Liver (tissue), 9 donors: ENCODE results near the gene RANBP3. TPM values are rescaled to one million over a fixed set of nuclear protein-coding genes. Genes with fewer than 3 reads are reported as not detected.

Source experiments
- DNase-seq: peaks from one replicate; pipeline ENCODE4 v3.0.0-alpha.2; 2017; ENCODE audit warnings: low spot score
- H3K27ac ChIP-seq, 2 donors: one replicate each; pipeline ENCODE4 v1.7.0; 2013; ENCODE audit warnings: inconsistent platforms in 2 of 2, low read length in 2 of 2, control low read depth in 1 of 2, low read depth in 1 of 2, mild to moderate bottlenecking in 1 of 2
- H3K27me3 ChIP-seq, 4 donors: one replicate each; pipeline versions ENCODE4 v1.6.1 to v1.7.0; 2013; ENCODE audit warnings: low read length in 3 of 4, inconsistent platforms in 1 of 4, mild to moderate bottlenecking in 1 of 4, moderate library complexity in 1 of 4; ENCODE audit not compliant: control insufficient read depth in 4 of 4, insufficient read depth in 4 of 4
- H3K36me3 ChIP-seq, 4 donors: one replicate each; pipeline versions ENCODE4 v1.6.1 to v1.7.0; 2013; ENCODE audit warnings: low read length in 3 of 4, mild to moderate bottlenecking in 3 of 4, low read depth in 1 of 4, moderate library complexity in 1 of 4; ENCODE audit not compliant: control insufficient read depth in 4 of 4, insufficient read depth in 3 of 4
- H3K4me1 ChIP-seq, 4 donors: one replicate each; pipeline versions ENCODE4 v1.6.1 to v1.7.0; 2013; ENCODE audit warnings: low read length in 3 of 4, mild to moderate bottlenecking in 3 of 4, moderate library complexity in 1 of 4; ENCODE audit not compliant: control insufficient read depth in 4 of 4, insufficient read depth in 4 of 4
- H3K4me3 ChIP-seq, 3 donors: one replicate each; pipeline versions ENCODE4 v1.6.1 to v1.7.0; 2013; ENCODE audit warnings: low read length in 3 of 3, control low read depth in 1 of 3, low read depth in 1 of 3, mild to moderate bottlenecking in 1 of 3
- H3K9ac ChIP-seq, 2 donors: one replicate each; pipeline ENCODE4 v1.7.0; 2013; ENCODE audit warnings: low read length in 2 of 2, mild to moderate bottlenecking in 2 of 2, moderate library complexity in 2 of 2, control low read depth in 1 of 2, low read depth in 1 of 2
- H3K9me3 ChIP-seq, 4 donors: one replicate each; pipeline versions ENCODE4 v1.6.1 to v1.7.0; 2013; ENCODE audit warnings: low read length in 3 of 4; ENCODE audit not compliant: control insufficient read depth in 4 of 4
- FOXA2 ChIP-seq: IDR thresholded peaks from 2 replicates; pipeline ENCODE4 v1.6.1; 2016; ENCODE audit warnings: antibody characterized with exemption
- GABPA ChIP-seq, 2 donors: IDR thresholded peaks in 1 of 2; conservative IDR thresholded peaks in 1 of 2; 2 replicates each; pipeline ENCODE4 v1.6.1; 2016; ENCODE audit warnings: antibody characterized with exemption in 2 of 2, mild to moderate bottlenecking in 1 of 2, moderate library complexity in 1 of 2
- HNF4G ChIP-seq: IDR thresholded peaks from 2 replicates; pipeline ENCODE4 v1.6.1; 2016; ENCODE audit warnings: antibody characterized with exemption
- JUND ChIP-seq, 2 donors: IDR thresholded peaks; 2 replicates each; pipeline ENCODE4 v1.6.1; 2016; ENCODE audit warnings: antibody characterized with exemption in 2 of 2
- NR2F2 ChIP-seq: IDR thresholded peaks from 2 replicates; pipeline ENCODE4 v1.6.1; 2016; ENCODE audit warnings: antibody characterized with exemption
- RAD21 ChIP-seq, 2 donors: IDR thresholded peaks; 2 replicates each; pipeline ENCODE4 v1.6.1; 2016; ENCODE audit warnings: antibody characterized with exemption in 2 of 2, mild to moderate bottlenecking in 2 of 2
- RXRA ChIP-seq, 2 donors: IDR thresholded peaks; 2 replicates each; pipeline ENCODE4 v1.6.1; 2017 to 2018; ENCODE audit warnings: antibody characterized with exemption in 2 of 2, mild to moderate bottlenecking in 1 of 2
- SP1 ChIP-seq: IDR thresholded peaks from 2 replicates; pipeline ENCODE4 v1.6.1; 2018; ENCODE audit warnings: antibody characterized with exemption, mild to moderate bottlenecking
- TAF1 ChIP-seq: conservative IDR thresholded peaks from 2 replicates; pipeline ENCODE4 v1.6.1; 2016; ENCODE audit warnings: antibody characterized with exemption, mild to moderate bottlenecking
- whole genome bisulfite sequencing: extraction: QIAGEN DNeasy Blood & Tissue Kit; methylation state at CpG from one replicate; pipeline ENCODE4 v1.1.7; 2013; 5-methylcytosine and 5-hydroxymethylcytosine counted together
- polyA plus RNA-seq, 2 donors: library from polyadenylated mRNA; stranded (reverse) in 1 of 2; unstranded in 1 of 2; fragments of 200-250 nt in 1 of 2; fragments of >200 nt in 1 of 2; fragmentation: Nextera tagmentation in 1 of 2; extraction: Ambion mirVana in 1 of 2; gene quantifications; one replicate each; pipeline versions ENCODE4 v1.2.1 to v1.2.3, GENCODE V29; 2013 to 2015
- total RNA-seq, 2 donors: library from RNA; depleted of rRNA; stranded (reverse); fragments of >200 nt; gene quantifications; one replicate each; pipeline ENCODE4 v1.2.3, GENCODE V29; 2014
- TF ChIP-seq, protein P1 (sequence below): IDR thresholded peaks from 2 replicates; pipeline ENCODE4 v1.6.1; 2016; ENCODE audit warnings: antibody characterized with exemption
- TF ChIP-seq, protein P2 (sequence below): IDR thresholded peaks from 2 replicates; pipeline ENCODE4 v1.6.1; 2016; ENCODE audit warnings: antibody characterized with exemption
- TF ChIP-seq, protein P3 (sequence below): IDR thresholded peaks from 2 replicates; pipeline ENCODE4 v1.6.1; 2016; ENCODE audit warnings: antibody characterized with exemption, mild to moderate bottlenecking
- donor health status: healthy.
- donor health status: healthy.
- donor health status: healthy.
- donor health status: healthy.
- donor health status: healthy.

The RANBP3 gene
- total and polyA plus RNA-seq, 4 donors, result 10.0 to 23.3 (median 20.7) TPM

DNA sequence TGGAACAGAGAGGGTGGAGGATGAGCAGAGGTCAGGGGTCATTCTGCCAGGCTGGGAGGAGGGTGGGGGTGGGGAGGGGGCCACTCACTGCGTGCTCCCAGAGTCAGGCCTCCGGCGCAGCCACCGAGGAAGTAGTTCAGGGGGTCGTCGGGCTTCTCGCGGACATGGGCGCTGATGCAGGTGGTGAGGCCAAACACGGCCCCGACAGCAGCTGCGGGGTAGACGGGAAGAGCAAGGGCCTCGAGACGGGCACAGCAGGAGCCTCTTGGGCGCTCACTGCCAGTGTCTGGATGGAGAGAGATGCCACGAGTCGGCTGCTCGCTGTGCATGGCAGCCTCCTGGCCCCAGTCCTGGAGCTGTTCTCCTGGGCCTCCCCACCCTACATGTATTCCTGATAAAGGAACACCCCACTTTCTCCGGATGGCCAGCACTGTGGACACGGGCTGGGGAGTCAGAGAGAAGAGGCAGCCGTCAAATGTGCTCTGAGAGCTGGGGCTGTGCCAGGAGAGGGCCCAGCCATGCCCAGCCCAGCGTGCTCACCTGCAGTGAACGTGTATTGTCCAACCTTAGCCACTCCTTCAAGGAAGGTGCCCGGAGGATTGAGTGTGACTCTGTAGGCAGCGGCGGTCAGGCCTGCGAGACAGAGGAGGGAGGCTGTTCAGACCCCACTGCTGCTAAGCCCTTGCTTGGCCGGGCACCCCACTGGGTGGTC is 81.4 kb downstream of the RANBP3 start:
- WGBS, result 93% methylated on average over 29 of the region's 29 CpGs
- no peak overlapping the region for H3K27ac ChIP-seq
- no peaks in the 10 kb centered on the region for H3K9me3 ChIP-seq

DNA sequence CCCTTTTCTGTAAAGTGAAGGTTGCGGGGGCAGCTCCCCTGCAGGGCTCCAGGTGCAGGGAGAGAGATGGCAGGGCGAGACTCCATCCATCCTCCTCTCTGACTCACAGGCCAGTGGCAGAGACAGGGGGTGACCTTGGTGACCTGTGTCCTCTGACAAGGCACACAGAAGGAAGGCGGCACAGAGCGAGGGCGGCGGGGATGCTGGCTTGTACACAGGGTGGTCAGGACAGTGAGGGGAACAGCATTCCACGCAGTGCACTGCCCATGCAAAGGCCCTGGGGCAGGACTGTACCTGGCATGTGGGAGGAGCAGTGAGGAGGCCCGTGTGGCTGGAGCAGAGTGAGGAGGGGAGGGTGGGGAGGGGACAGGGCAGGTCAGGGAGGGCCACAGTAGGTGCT is 82.0 kb downstream of the RANBP3 start:
- H3K27me3 ChIP-seq, result no peaks in the 10 kb centered on the region
- H3K4me1 ChIP-seq, result peaks cover 0 to 11% (median 3%) of the 10 kb centered on the region in 4 donors
- TF ChIP-seq TAF1 (no peak), RAD21 (IDR thresholded peaks at IDR 0.05) (no peak), GABPA (IDR thresholded peaks at IDR 0.05 in 1 of 2, conservative IDR thresholded peaks at IDR 0.05 in 1 of 2) (no peak), FOXA2 (no peak), HNF4G (no peak), NR2F2 (no peak), JUND (IDR thresholded peaks at IDR 0.05) (no peak)
- TF ChIP-seq, protein P1, sequence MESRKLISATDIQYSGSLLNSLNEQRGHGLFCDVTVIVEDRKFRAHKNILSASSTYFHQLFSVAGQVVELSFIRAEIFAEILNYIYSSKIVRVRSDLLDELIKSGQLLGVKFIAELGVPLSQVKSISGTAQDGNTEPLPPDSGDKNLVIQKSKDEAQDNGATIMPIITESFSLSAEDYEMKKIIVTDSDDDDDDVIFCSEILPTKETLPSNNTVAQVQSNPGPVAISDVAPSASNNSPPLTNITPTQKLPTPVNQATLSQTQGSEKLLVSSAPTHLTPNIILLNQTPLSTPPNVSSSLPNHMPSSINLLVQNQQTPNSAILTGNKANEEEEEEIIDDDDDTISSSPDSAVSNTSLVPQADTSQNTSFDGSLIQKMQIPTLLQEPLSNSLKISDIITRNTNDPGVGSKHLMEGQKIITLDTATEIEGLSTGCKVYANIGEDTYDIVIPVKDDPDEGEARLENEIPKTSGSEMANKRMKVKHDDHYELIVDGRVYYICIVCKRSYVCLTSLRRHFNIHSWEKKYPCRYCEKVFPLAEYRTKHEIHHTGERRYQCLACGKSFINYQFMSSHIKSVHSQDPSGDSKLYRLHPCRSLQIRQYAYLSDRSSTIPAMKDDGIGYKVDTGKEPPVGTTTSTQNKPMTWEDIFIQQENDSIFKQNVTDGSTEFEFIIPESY, result no peak
- TF ChIP-seq, protein P2, sequence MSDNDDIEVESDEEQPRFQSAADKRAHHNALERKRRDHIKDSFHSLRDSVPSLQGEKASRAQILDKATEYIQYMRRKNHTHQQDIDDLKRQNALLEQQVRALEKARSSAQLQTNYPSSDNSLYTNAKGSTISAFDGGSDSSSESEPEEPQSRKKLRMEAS, result no peak
- no peaks in the 10 kb centered on the region for H3K9me3 ChIP-seq
- H3K4me3 ChIP-seq, result no peak overlapping the region
- no peak overlapping the region for H3K9ac ChIP-seq
- DNase-seq, result no peak
- 91% methylated on average over 8 of the region's 8 CpGs for WGBS
- H3K27ac ChIP-seq, result no peak overlapping the region
- peaks cover 6 to 25% (median 9%) of the 10 kb centered on the region in 4 donors for H3K36me3 ChIP-seq

More for the DNA sequence above, 81.4 kb downstream of the RANBP3 start:
- Histone ChIP-seq H3K4me3 (no peak overlapping the region), H3K27me3 (no peaks in the 10 kb centered on the region), H3K36me3 (peaks cover 8 to 25% (median 10%) of the 10 kb centered on the region in 4 donors), H3K4me1 (peaks cover 0 to 11% (median 3%) of the 10 kb centered on the region in 4 donors), H3K9ac (no peak overlapping the region)
- no peak for DNase-seq
- TF ChIP-seq SP1 (no peak), HNF4G (no peak), RXRA (IDR thresholded peaks at IDR 0.05) (no peak), GABPA (IDR thresholded peaks at IDR 0.05 in 1 of 2, conservative IDR thresholded peaks at IDR 0.05 in 1 of 2) (no peak), NR2F2 (no peak), RAD21 (IDR thresholded peaks at IDR 0.05) (no peak), JUND (IDR thresholded peaks at IDR 0.05) (no peak)
- TF ChIP-seq, protein P1, result no peak
- TF ChIP-seq, protein P3, sequence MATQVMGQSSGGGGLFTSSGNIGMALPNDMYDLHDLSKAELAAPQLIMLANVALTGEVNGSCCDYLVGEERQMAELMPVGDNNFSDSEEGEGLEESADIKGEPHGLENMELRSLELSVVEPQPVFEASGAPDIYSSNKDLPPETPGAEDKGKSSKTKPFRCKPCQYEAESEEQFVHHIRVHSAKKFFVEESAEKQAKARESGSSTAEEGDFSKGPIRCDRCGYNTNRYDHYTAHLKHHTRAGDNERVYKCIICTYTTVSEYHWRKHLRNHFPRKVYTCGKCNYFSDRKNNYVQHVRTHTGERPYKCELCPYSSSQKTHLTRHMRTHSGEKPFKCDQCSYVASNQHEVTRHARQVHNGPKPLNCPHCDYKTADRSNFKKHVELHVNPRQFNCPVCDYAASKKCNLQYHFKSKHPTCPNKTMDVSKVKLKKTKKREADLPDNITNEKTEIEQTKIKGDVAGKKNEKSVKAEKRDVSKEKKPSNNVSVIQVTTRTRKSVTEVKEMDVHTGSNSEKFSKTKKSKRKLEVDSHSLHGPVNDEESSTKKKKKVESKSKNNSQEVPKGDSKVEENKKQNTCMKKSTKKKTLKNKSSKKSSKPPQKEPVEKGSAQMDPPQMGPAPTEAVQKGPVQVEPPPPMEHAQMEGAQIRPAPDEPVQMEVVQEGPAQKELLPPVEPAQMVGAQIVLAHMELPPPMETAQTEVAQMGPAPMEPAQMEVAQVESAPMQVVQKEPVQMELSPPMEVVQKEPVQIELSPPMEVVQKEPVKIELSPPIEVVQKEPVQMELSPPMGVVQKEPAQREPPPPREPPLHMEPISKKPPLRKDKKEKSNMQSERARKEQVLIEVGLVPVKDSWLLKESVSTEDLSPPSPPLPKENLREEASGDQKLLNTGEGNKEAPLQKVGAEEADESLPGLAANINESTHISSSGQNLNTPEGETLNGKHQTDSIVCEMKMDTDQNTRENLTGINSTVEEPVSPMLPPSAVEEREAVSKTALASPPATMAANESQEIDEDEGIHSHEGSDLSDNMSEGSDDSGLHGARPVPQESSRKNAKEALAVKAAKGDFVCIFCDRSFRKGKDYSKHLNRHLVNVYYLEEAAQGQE, result no peak
